ENCODE measurements around the gene CRAT.

GRCh38 chr9:129089246-129089645, 21.3 kb downstream of the CRAT start:
- no peak for TF ChIP-seq CTCF (IDR thresholded peaks at IDR 0.05; ENCODE audit: insufficient read depth, low read length)
- TF ChIP-seq POLR2AphosphoS5 (IDR thresholded peaks at IDR 0.05; ENCODE audit: low read depth) = no peak
